Measurements from ENCODE around the gene TMEM271. TPM values are rescaled to one million over a fixed set of nuclear protein-coding genes. Genes with fewer than 3 reads are reported as not detected.
"Not testable (repeated sequence)": the region's sequence is repeated elsewhere in the genome, so short reads cannot be mapped to it uniquely, and the experiment has no call there.

Gene TMEM271
- total and polyA plus RNA-seq, 2 experiments from 2014 or later, result not detected

DNA sequence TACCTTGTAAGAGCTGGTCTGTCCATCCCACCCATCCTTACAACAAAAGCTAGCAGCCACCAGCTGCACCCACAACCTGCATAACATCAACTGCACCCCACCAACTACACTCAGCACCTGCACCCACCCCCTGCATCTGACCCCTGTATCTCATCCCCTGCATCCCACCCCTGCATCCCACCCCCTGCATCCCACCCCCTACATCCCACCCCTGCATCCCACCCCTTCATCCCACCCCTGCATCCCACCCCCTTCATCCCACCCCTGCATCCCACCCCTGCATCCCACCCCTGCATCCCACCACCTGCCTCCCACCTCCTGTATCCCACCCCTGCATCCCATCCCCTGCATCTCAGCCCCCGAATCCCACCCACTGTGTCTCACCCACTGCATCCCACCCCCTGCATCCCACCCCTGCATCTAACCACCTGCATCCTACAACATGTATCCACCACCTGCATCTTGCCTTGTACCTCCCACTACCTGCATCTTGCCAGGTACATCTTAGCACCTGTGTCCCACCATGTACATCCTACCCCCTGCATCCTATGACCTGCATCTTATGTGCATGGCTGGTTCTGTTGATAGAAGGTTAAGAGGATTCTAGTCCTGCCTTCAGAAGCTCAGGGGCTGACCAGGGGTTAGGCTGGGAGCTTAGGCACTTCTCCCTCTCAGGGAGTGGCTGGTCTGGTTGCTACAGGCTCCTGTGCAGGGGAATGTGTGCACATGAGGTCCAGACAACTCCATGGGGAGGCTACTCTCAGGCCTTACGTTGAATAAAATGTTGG, 9.4 kb downstream of the TMEM271 start:
- H3K79me2 ChIP-seq, result no peaks in the 10 kb centered on the region
- peak; percentile 57 for DNase-seq (ENCODE audit: low spot score)
- H3K27me3 ChIP-seq, result peaks cover 2% of the 10 kb centered on the region
- 57% methylated on average over 1 of the region's 2 CpGs for WGBS (ENCODE audit: low lambda C conversion rate, missing lambda C conversion rate)
- no peak overlapping the region for H2AFZ ChIP-seq
- no peak overlapping the region for H3K4me2 ChIP-seq
- TF ChIP-seq EZH2phosphoT487 (IDR thresholded peaks at IDR 0.05; ENCODE audit: low read depth, severe bottlenecking, unreplicated experiment), result no peak
- TF ChIP-seq EZH2 (IDR thresholded peaks at IDR 0.05; ENCODE audit: borderline replicate concordance), result no peak
- TF ChIP-seq, protein P1, sequence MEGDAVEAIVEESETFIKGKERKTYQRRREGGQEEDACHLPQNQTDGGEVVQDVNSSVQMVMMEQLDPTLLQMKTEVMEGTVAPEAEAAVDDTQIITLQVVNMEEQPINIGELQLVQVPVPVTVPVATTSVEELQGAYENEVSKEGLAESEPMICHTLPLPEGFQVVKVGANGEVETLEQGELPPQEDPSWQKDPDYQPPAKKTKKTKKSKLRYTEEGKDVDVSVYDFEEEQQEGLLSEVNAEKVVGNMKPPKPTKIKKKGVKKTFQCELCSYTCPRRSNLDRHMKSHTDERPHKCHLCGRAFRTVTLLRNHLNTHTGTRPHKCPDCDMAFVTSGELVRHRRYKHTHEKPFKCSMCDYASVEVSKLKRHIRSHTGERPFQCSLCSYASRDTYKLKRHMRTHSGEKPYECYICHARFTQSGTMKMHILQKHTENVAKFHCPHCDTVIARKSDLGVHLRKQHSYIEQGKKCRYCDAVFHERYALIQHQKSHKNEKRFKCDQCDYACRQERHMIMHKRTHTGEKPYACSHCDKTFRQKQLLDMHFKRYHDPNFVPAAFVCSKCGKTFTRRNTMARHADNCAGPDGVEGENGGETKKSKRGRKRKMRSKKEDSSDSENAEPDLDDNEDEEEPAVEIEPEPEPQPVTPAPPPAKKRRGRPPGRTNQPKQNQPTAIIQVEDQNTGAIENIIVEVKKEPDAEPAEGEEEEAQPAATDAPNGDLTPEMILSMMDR (IDR thresholded peaks at IDR 0.05; ENCODE audit: poor library complexity), result no peak
- H3K36me3 ChIP-seq (replicated peaks; ENCODE audit: insufficient read depth, low read depth), result no peaks in the 10 kb centered on the region
- H3K9me2 ChIP-seq (replicated peaks; ENCODE audit: insufficient read depth), result no peaks in the 10 kb centered on the region
- H3K9me3 ChIP-seq (ENCODE audit: low read depth), result no peaks in the 10 kb centered on the region
- H3K27ac ChIP-seq, result no peak overlapping the region
- H4K20me1 ChIP-seq (ENCODE audit: insufficient read depth, poor library complexity, severe bottlenecking), result no peaks in the 10 kb centered on the region
- no peaks in the 10 kb centered on the region for H3K4me1 ChIP-seq (ENCODE audit: insufficient read depth)
- no peak overlapping the region for H3K4me3 ChIP-seq

DNA sequence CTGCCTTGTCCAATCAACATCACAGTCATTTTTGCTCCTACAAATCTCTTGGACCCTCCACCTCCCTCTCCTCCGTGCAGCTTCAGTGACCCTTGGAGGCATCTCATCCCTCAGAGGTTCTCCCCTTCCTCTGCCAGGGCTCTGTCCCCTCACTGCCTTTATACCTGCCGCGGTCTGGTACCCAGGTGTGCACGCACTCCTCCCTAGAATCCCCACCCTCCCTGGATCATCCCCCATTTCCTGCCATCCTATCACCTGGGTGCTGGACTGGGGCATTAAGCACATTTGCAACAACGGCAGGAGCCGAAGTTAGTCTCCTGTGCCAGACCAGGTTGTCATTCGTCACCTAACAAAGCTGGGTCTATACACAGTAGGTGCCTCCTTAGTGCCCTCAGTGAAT, 10.1 kb downstream of the TMEM271 start:
- no peaks in the 10 kb centered on the region for H3K9me3 ChIP-seq (ENCODE audit: low read depth)
- no peaks in the 10 kb centered on the region for H4K20me1 ChIP-seq (ENCODE audit: insufficient read depth, poor library complexity, severe bottlenecking)
- no peak overlapping the region for H3K27ac ChIP-seq
- H3K27me3 ChIP-seq, result no peaks in the 10 kb centered on the region
- H3K9me2 ChIP-seq (replicated peaks; ENCODE audit: insufficient read depth), result no peaks in the 10 kb centered on the region
- no peaks in the 10 kb centered on the region for H3K4me1 ChIP-seq (ENCODE audit: insufficient read depth)
- 83% methylated on average over 4 of the region's 7 CpGs for WGBS (ENCODE audit: low lambda C conversion rate, missing lambda C conversion rate)
- H3K4me2 ChIP-seq, result no peak overlapping the region
- H3K79me2 ChIP-seq, result no peaks in the 10 kb centered on the region
- H3K36me3 ChIP-seq (replicated peaks; ENCODE audit: insufficient read depth, low read depth), result no peaks in the 10 kb centered on the region
- H3K4me3 ChIP-seq, result no peak overlapping the region
- no peak for DNase-seq (ENCODE audit: low spot score)
- no peak overlapping the region for H2AFZ ChIP-seq
- TF ChIP-seq, protein P1 (IDR thresholded peaks at IDR 0.05; ENCODE audit: poor library complexity), result no peak
- TF ChIP-seq EZH2phosphoT487 (IDR thresholded peaks at IDR 0.05; ENCODE audit: low read depth, severe bottlenecking, unreplicated experiment), result no peak
- no peak for TF ChIP-seq EZH2 (IDR thresholded peaks at IDR 0.05; ENCODE audit: borderline replicate concordance)

DNA sequence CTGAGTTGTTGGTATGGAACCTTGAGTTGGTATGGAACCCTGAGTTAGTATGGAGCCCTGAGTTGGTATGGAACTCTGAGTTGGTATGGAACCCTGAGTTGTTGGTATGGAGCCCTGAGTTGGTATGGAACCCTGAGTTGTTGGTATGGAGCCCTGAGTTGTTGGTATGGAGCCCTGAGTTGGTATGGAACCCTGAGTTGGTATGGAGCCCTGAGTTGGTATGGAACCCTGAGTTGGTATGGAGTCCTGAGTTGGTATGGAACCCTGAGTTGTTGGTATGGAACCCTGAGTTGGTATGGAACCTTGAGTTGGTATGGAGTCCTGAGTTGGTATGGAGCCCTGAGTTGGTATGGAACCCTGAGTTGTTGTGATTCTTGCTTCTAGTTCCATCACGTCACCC, 10.5 kb downstream of the TMEM271 start:
- H3K27me3 ChIP-seq; H3K79me2 ChIP-seq; H4K20me1 ChIP-seq (ENCODE audit: insufficient read depth, poor library complexity, severe bottlenecking); H2AFZ ChIP-seq; H3K4me1 ChIP-seq (ENCODE audit: insufficient read depth); DNase-seq (ENCODE audit: low spot score); H3K4me2 ChIP-seq; H3K9me3 ChIP-seq (ENCODE audit: low read depth); H3K4me3 ChIP-seq; H3K27ac ChIP-seq; H3K36me3 ChIP-seq (replicated peaks; ENCODE audit: insufficient read depth, low read depth); H3K9me2 ChIP-seq (replicated peaks; ENCODE audit: insufficient read depth): not testable (repeated sequence)
- WGBS (ENCODE audit: low lambda C conversion rate, missing lambda C conversion rate), result 75% methylated on average over 1 of the region's 1 CpG

DNA sequence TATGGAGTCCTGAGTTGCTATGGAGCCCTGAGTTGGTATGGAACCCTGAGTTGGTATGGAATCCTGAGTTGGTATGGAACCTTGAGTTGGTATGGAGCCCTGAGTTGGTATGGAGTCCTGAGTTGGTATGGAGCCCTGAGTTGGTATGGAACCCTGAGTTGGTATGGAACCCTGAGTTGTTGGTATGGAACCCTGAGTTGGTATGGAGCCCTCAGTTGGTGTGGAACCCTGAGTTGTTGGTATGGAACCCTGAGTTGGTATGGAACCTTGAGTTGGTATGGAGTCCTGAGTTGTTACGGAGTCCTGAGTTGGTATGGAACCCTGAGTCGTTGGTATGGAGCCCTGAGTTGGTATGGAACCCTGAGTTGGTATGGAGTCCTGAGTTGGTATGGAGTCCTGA, 13.6 kb downstream of the TMEM271 start:
- not testable (repeated sequence) for H3K9me3 ChIP-seq (ENCODE audit: low read depth); H3K27me3 ChIP-seq; H3K79me2 ChIP-seq; H4K20me1 ChIP-seq (ENCODE audit: insufficient read depth, poor library complexity, severe bottlenecking); H3K36me3 ChIP-seq (replicated peaks; ENCODE audit: insufficient read depth, low read depth); H3K9me2 ChIP-seq (replicated peaks; ENCODE audit: insufficient read depth); H3K4me1 ChIP-seq (ENCODE audit: insufficient read depth); H3K27ac ChIP-seq; H3K4me3 ChIP-seq; H3K4me2 ChIP-seq; DNase-seq (ENCODE audit: low spot score); H2AFZ ChIP-seq
- WGBS (ENCODE audit: low lambda C conversion rate, missing lambda C conversion rate), result 89% methylated on average over 2 of the region's 2 CpGs
